Adrenal gland (tissue), 12 donors: ENCODE measurements around the gene SFTA2. TPM values are rescaled to one million over a fixed set of nuclear protein-coding genes. Genes with fewer than 3 reads are reported as not detected.

Experiments
- DNase-seq, 7 donors: peaks; one replicate each; pipeline ENCODE4 v3.0.0-alpha.2; 2019 to 2020
- H3K27ac ChIP-seq, 5 donors: fragments of 200-600 bp; sonication (generic) in 4 of 5; 1 replicate in 3 of 5; 2 replicates in 2 of 5; pipeline versions ENCODE4 v1.5.1 to v1.8.0; 2016 to 2020; ENCODE audit warnings: mild to moderate bottlenecking in 1 of 5
- H3K27me3 ChIP-seq: fragments of 200-600 bp; 2 replicates; pipeline ENCODE4 v1.8.0; 2021
- H3K36me3 ChIP-seq, 2 donors: fragments of 200-600 bp; replicated peaks in 1 of 2; 1 replicate in 1 of 2; 2 replicates in 1 of 2; pipeline versions ENCODE4 v1.5.1 to v1.8.0; 2018 to 2022
- H3K4me1 ChIP-seq, 2 donors: fragments of 200-600 bp; replicated peaks in 1 of 2; 1 replicate in 1 of 2; 2 replicates in 1 of 2; pipeline versions ENCODE4 v1.5.1 to v1.8.0; 2018 to 2021
- H3K4me3 ChIP-seq, 4 donors: fragments of 200-600 bp; sonication (generic) in 3 of 4; one replicate each; pipeline ENCODE4 v1.5.1; 2016 to 2018
- H3K9me3 ChIP-seq, 3 donors: fragments of 200-600 bp; sonication (generic) in 1 of 3; replicated peaks in 1 of 3; 1 replicate in 2 of 3; 2 replicates in 1 of 3; pipeline versions ENCODE4 v1.5.1 to v1.8.0; 2016 to 2021
- CTCF ChIP-seq, 6 experiments: fragments of 450-650 bp in 4 of 6; fragments of 200-600 bp in 2 of 6; sonication (generic) in 1 of 6; IDR thresholded peaks; 1 replicate in 5 of 6; 2 replicates in 1 of 6; pipeline versions ENCODE4 v1.5.1 to v1.8.0; 2016 to 2021; ENCODE audit warnings: antibody characterized with exemption in 6 of 6, mild to moderate bottlenecking in 2 of 6, moderate library complexity in 1 of 6
- POLR2A ChIP-seq, 2 donors: fragments of 450-650 bp; IDR thresholded peaks; one replicate each; pipeline ENCODE4 v1.6.1; 2017; ENCODE audit warnings: antibody characterized with exemption in 2 of 2, mild to moderate bottlenecking in 2 of 2, moderate library complexity in 1 of 2
- WGBS, 4 donors: extraction: QIAGEN DNeasy Blood & Tissue Kit in 2 of 4; methylation state at CpG; one replicate each; pipeline versions ENCODE4 v1.1.5 to v1.1.7; 2013 to 2017; 5-methylcytosine and 5-hydroxymethylcytosine counted together
- intact Hi-C, 2 donors: fragments of 100-400 bp; cut with DNase I; formaldehyde crosslinking; loops; one replicate each; pipeline versions ENCODE4 v1.14.1 to v1.15.0; 2022 to 2023
- polyA plus RNA-seq, 3 donors: library from polyadenylated mRNA; stranded (reverse); fragments of 200-250 nt in 2 of 3; fragments of 350-450 nt in 1 of 3; fragmentation: Illumina TruSeq in 1 of 3; extraction: RNeasy Lipid Tissue Mini Kit (QIAGEN cat#74804) in 1 of 3; gene quantifications; one replicate each; pipeline ENCODE4 v1.2.3, GENCODE V29; 2013 to 2014
- total RNA-seq, 9 donors: library from RNA; depleted of rRNA in 4 of 9; stranded (reverse); fragments of >200 nt in 4 of 9; fragments of 120-200 nt in 1 of 9; fragmentation: NEBNext Ultra II Directional in 1 of 9; extraction: Animal tissue kit (Norgen Biotek cat#: 25700) in 1 of 9; gene quantifications; one replicate each; pipeline versions ENCODE4 v1.1.0 to v1.2.4, GENCODE V29; 2013 to 2023
- donor health status: healthy with polysubstance abuse.
- donor health status: Bipolar disorder and iron deficiency.
- donor health status: DM: yes; HTN: yes; CAD: no.
- donor health status: DM: no; HTN: no; CAD: no.
- donor health status: DM: no; HTN: no; CAD: no.
- donor health status: DM: yes; HTN: yes; CAD: no.

Gene SFTA2
- total and polyA plus RNA-seq, 12 donors: 0.20 to 1.5 (median 0.38) TPM; not detected in 7

DNA sequence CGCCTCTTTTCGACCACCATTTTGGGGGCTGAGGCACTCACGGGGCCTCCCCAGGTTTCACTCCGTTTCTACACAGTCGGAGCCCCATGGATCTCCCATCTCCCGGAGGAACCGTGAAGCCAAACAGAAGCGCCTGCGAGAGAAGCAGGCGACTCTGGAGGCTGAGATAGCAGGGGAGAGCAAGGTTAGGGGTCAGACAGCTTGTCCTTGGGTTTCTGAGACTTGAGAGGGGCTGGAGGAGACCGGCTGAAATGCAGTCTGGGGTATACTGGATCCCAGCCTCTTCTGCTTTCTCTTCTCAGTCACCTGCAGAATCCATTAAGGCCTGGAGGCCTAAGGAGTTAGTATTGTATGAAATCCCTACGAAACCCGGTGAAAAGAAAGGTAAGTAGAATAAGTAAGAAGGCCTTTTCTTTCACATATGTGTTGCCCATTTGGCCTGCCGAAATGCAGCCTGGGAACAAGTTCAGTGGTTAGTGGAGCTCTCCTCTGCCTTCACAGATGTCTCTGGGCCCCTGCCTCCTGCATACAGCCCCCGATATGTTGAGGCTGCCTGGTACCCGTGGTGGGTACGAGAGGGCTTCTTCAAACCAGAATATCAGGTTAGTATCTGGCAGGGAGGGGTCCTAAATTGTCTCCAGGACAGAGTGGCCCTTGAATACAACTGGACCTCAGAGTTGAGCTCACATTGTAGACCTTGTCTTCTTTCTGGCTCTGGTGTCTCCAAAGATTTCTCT, 16.9 kb downstream of the SFTA2 start:
- peaks cover 0 to 59% of the 10 kb centered on the region in 2 donors for H3K36me3 ChIP-seq
- peak overlapping the region; percentile 50 to 94 (median 79) for H3K27ac ChIP-seq
- TF ChIP-seq CTCF (IDR thresholded peaks at IDR 0.05): no peak
- TF ChIP-seq POLR2A (IDR thresholded peaks at IDR 0.05): no peak
- peaks cover 10 to 24% of the 10 kb centered on the region in 2 donors for H3K4me1 ChIP-seq
- no peaks in the 10 kb centered on the region for H3K9me3 ChIP-seq
- 29 to 42% (median 36%) methylated on average over 14 to 17 of the region's 17 CpGs for WGBS, 4 donors
- H3K27me3 ChIP-seq: no peaks in the 10 kb centered on the region
- DNase-seq: peak in 3 of 7 donors; percentile 18 to 60 (median 24)
- peak overlapping the region in 2 of 4 donors; percentile 35 to 77 for H3K4me3 ChIP-seq
- intact Hi-C loops: loop anchor here in 1 of 2 donors (5.0 kb wide), 3 partner anchors 38 to 162 kb away; no protein-coding TSS in a partner anchor

- intact Hi-C loops: loop anchor here in 1 of 2 donors (5.0 kb wide), 1 partner anchor 37 kb away; no protein-coding TSS in a partner anchor
- Histone ChIP-seq H3K27ac (peak within 1 kb of the TSS; percentile 50 to 94 (median 79)), H3K27me3 (no peaks in the 10 kb centered on the region), H3K36me3 (peaks cover 0 to 58% of the 10 kb centered on the region in 2 donors), H3K9me3 (no peaks in the 10 kb centered on the region), H3K4me3 (peak within 1 kb of the TSS in 3 of 4 donors; percentile 21 to 77 (median 35)), H3K4me1 (peaks cover 10 to 27% of the 10 kb centered on the region in 2 donors)
- 0 to 5% (median 1%) methylated on average over 3 to 52 of the region's 52 CpGs for WGBS, 4 donors
- peak; percentile 89 to 91 for TF ChIP-seq POLR2A (IDR thresholded peaks at IDR 0.05)
- peak in 5 of 6 experiments; percentile 28 to 42 (median 34) for TF ChIP-seq CTCF (IDR thresholded peaks at IDR 0.05)
- peak; percentile 88 to 97 (median 94) for DNase-seq
Measured at GRCh38 chr6:30914076-30914853, 17.7 kb downstream of the SFTA2 start, which contains the start of gene VARS2. Gene VARS2 (plus strand): TSS chr6:30914238. CDS start chr6:30914837, 599 bp downstream.

DNA sequence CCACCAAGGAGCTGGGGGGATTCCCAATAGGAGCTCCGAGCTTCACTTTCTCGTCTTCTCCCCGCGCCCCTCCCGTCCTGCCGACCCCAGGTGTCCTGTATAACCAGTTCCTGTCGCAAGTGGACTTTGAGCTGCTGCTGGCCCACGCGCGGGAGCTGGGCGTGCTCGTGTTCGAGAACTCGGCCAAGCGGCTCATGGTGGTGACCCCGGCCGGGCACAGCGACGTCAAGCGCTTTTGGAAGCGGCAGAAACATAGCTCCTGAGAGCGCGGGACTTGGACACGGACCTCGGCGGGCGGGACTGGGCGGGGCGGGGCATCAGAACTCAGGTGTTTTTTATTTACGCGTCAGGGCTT, 18.3 kb downstream of the SFTA2 start:
- intact Hi-C loops: loop anchor here in 1 of 2 donors (5.0 kb wide), 1 partner anchor 36 kb away; no protein-coding TSS in a partner anchor
- TF ChIP-seq CTCF (IDR thresholded peaks at IDR 0.05): no peak
- TF ChIP-seq POLR2A (IDR thresholded peaks at IDR 0.05): no peak
- Histone ChIP-seq H3K36me3 (peaks cover 0 to 53% of the 10 kb centered on the region in 2 donors), H3K27ac (peak overlapping the region in 4 of 5 donors; percentile 67 to 94 (median 86)), H3K4me1 (peaks cover 12 to 33% of the 10 kb centered on the region in 2 donors), H3K27me3 (no peaks in the 10 kb centered on the region), H3K4me3 (peak overlapping the region in 2 of 4 donors; percentile 21 to 77), H3K9me3 (no peaks in the 10 kb centered on the region)
- WGBS, 4 donors: 7 to 27% (median 8%) methylated on average over 6 to 31 of the region's 31 CpGs
- DNase-seq: no peak
